ENCODE measurements around the gene RPGRIP1L. TPM values are rescaled to one million over a fixed set of nuclear protein-coding genes. Genes with fewer than 3 reads are reported as not detected.

The RPGRIP1L gene
- total and polyA plus RNA-seq, 2 of the 8 experiments (the other 6 are each of a cell fraction or from before 2014, with no cell fraction given): 4.0 to 13.7 TPM

DNA sequence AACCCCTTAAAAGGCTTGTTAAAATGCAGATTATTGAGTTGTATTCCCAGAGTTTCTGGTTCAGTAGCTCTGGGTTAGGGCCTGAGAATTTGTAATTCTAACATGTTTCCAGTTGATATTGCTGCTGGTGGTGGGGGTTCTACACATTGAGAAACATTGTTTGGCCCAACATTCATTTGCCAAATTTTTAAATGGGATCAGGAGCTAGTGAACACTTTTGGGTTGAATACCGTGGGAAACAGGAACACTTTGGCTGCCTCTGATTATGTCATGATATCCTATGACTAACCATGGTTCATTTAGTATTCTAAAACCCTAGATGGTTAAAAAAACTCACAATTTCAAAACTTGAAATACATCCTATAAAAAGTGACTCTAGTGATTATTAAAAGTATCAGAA is 89.3 kb downstream of the RPGRIP1L start:
- CTCF ChIA-PET (ENCODE audit: partially characterized antibody): no interaction called here
- H4K5ac ChIP-seq (ENCODE audit: insufficient read length, low read depth, low read length): no peak overlapping the region

More for the DNA sequence above, 89.3 kb downstream of the RPGRIP1L start:
- H3K4me2 ChIP-seq (ENCODE audit: insufficient read depth in 1 of 2, low read depth in 2 of 2, low read length in 2 of 2): no peak overlapping the region
- H3K14ac ChIP-seq (ENCODE audit: insufficient read length): no peak overlapping the region
- H3K79me1 ChIP-seq (ENCODE audit: low read depth, low read length): no peaks in the 10 kb centered on the region
- H3K56ac ChIP-seq (replicated peaks; ENCODE audit: insufficient read length, low read depth, low read length): no peak overlapping the region
- H2AFZ ChIP-seq (ENCODE audit: low read length): no peak overlapping the region
- POLR2A ChIA-PET (ENCODE audit: partially characterized antibody): no interaction called here
- H2BK15ac ChIP-seq (ENCODE audit: low read length): no peak overlapping the region
- whole genome bisulfite sequencing, 2 experiments (ENCODE audit: extremely low coverage in 1 of 2, insufficient coverage in 1 of 2, insufficient read length in 1 of 2, insufficient replicate concordance in 2 of 2, low coverage in 1 of 2, low lambda C conversion rate in 2 of 2, missing lambda C conversion rate in 1 of 2): 89% methylated on average over 1 of the region's 1 CpG; no CpG with 5 or more reads in 1 of the 2 experiments
- no peak overlapping the region for H3K4me3 ChIP-seq (ENCODE audit: extremely low read depth in 1 of 4, insufficient read depth in 2 of 4, low read depth in 3 of 4, low read length in 4 of 4)
- H3K23ac ChIP-seq (ENCODE audit: insufficient read length): no peak overlapping the region
- no peaks in the 10 kb centered on the region for H3K79me2 ChIP-seq (ENCODE audit: control insufficient read depth in 1 of 2, insufficient read depth in 2 of 2, low read length in 2 of 2)
- H4K8ac ChIP-seq (ENCODE audit: extremely low read depth, insufficient read depth, low read length): no peak overlapping the region
- H4K91ac ChIP-seq (replicated peaks; ENCODE audit: insufficient read length, low read length): no peak overlapping the region
- H3K27me3 ChIP-seq (replicated peaks in 1 of 4; ENCODE audit: control insufficient read depth in 3 of 4, extremely low read depth in 1 of 4, insufficient read depth in 3 of 4, low read length in 3 of 4): no peaks in the 10 kb centered on the region
- H2AK5ac ChIP-seq (ENCODE audit: low read depth, low read length): no peak overlapping the region
- no peak overlapping the region for H3K18ac ChIP-seq (ENCODE audit: extremely low read depth, low read length)
- H3K9ac ChIP-seq (replicated peaks in 1 of 4; ENCODE audit: extremely low read depth in 1 of 4, low read depth in 3 of 4, low read length in 3 of 4): no peak overlapping the region
- no peak overlapping the region for H2BK20ac ChIP-seq (ENCODE audit: low read length)
- H2BK5ac ChIP-seq (ENCODE audit: low read depth, low read length): no peak overlapping the region
- H4K20me1 ChIP-seq (replicated peaks in 1 of 2; ENCODE audit: control insufficient read depth in 1 of 2, insufficient read depth in 2 of 2, low read length in 2 of 2): no peaks in the 10 kb centered on the region
- no peak overlapping the region for H2BK12ac ChIP-seq (ENCODE audit: low read depth, low read length)
- TF ChIP-seq RXRA (IDR thresholded peaks at IDR 0.05; ENCODE audit: insufficient read depth, low read depth, low read length) (no peak), EGR1 (IDR thresholded peaks at IDR 0.05; ENCODE audit: borderline replicate concordance, low read depth, low read length) (no peak), CHD2 (IDR thresholded peaks at IDR 0.05; ENCODE audit: low read length) (no peak), KDM4A (IDR thresholded peaks at IDR 0.05; ENCODE audit: low read depth, low read length, severe bottlenecking) (no peak), POLR2A (IDR thresholded peaks at IDR 0.05; ENCODE audit: control extremely low read depth in 1 of 2, low read depth in 2 of 2, low read length in 2 of 2) (no peak), RAD21 (IDR thresholded peaks at IDR 0.05 in 1 of 2, conservative IDR thresholded peaks at IDR 0.05 in 1 of 2; ENCODE audit: low read depth in 2 of 2, low read length in 2 of 2) (no peak), CBX5 (IDR thresholded peaks at IDR 0.05; ENCODE audit: low read depth, low read length) (no peak), RBBP5 (IDR thresholded peaks at IDR 0.05; ENCODE audit: borderline replicate concordance, low read depth, low read length) (no peak)
- TF ChIP-seq, protein P1, sequence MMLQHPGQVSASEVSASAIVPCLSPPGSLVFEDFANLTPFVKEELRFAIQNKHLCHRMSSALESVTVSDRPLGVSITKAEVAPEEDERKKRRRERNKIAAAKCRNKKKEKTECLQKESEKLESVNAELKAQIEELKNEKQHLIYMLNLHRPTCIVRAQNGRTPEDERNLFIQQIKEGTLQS (IDR thresholded peaks at IDR 0.05; ENCODE audit: insufficient read depth, low read depth, low read length): no peak
- TF ChIP-seq, protein P2, sequence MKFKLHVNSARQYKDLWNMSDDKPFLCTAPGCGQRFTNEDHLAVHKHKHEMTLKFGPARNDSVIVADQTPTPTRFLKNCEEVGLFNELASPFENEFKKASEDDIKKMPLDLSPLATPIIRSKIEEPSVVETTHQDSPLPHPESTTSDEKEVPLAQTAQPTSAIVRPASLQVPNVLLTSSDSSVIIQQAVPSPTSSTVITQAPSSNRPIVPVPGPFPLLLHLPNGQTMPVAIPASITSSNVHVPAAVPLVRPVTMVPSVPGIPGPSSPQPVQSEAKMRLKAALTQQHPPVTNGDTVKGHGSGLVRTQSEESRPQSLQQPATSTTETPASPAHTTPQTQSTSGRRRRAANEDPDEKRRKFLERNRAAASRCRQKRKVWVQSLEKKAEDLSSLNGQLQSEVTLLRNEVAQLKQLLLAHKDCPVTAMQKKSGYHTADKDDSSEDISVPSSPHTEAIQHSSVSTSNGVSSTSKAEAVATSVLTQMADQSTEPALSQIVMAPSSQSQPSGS (IDR thresholded peaks at IDR 0.05; ENCODE audit: low read length): no peak
- TF ChIP-seq, protein P3, sequence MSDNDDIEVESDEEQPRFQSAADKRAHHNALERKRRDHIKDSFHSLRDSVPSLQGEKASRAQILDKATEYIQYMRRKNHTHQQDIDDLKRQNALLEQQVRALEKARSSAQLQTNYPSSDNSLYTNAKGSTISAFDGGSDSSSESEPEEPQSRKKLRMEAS (IDR thresholded peaks at IDR 0.05): no peak
- H3K27ac ChIP-seq (ENCODE audit: low read depth, low read length): no peak overlapping the region
- no peak for FAIRE-seq
- H2BK120ac ChIP-seq (replicated peaks; ENCODE audit: low read depth, low read length): no peak overlapping the region
- no peak overlapping the region for H3K4ac ChIP-seq (replicated peaks; ENCODE audit: insufficient read length, low read depth, low read length)
- no peaks in the 10 kb centered on the region for H3K9me3 ChIP-seq (ENCODE audit: insufficient read depth in 2 of 2, low read depth in 1 of 2, low read length in 1 of 2)
- no peaks in the 10 kb centered on the region for H3K4me1 ChIP-seq (replicated peaks in 1 of 4; ENCODE audit: control insufficient read depth in 3 of 4, insufficient read depth in 4 of 4, low read length in 3 of 4)
- no peaks in the 10 kb centered on the region for H3K36me3 ChIP-seq (ENCODE audit: control insufficient read depth in 2 of 4, insufficient read depth in 4 of 4, low read length in 3 of 4)
- no peak for DNase-seq (ENCODE audit: low read depth in 1 of 2, low spot score in 2 of 2)
- no peaks in the 10 kb centered on the region for H3K23me2 ChIP-seq (ENCODE audit: low read depth, low read length)

Measured in H1 (cell line).